Renal cortex interstitium (tissue), 15 donors: Measurements from ENCODE around the gene KCNJ12. TPM values are rescaled to one million over a fixed set of nuclear protein-coding genes. Genes with fewer than 3 reads are reported as not detected.
"Not testable (repeated sequence)": the region's sequence is repeated elsewhere in the genome, so short reads cannot be mapped to it uniquely, and the experiment has no call there.

Experiments used
- DNase-seq, 11 donors: peaks; one replicate each; pipeline ENCODE4 v3.0.0-alpha.2; 2013; ENCODE audit warnings: low read depth in 9 of 11, low spot score in 4 of 11; ENCODE audit errors: extremely low read depth in 1 of 11
- long read RNA-seq, 16 experiments: transcript quantifications; one replicate each; lab custom pipeline, GENCODE V29; 2026
- polyA plus RNA-seq, 3 donors: library from polyadenylated mRNA; unstranded; fragments of 120-200 nt; gene quantifications; one replicate each; pipeline ENCODE4 v1.2.1, GENCODE V29; 2013; ENCODE audit not compliant: insufficient read length in 3 of 3

KCNJ12 gene
- polyA plus RNA-seq = 1 to 10 TPM; 4.3 to 6.8 (median 5.2) TPM
- long read RNA-seq, donor 1, full-length matches to known transcripts = 3 of 3 reads
- long read RNA-seq, donor 1, partial matches to known transcripts = 0 of 3 reads
- long read RNA-seq, donor 1, other reads (novel, unspliced or antisense) = 0 of 3 reads
- long read RNA-seq, donor 2, full-length matches to known transcripts = 1 of 1 reads
- long read RNA-seq, donor 2, partial matches to known transcripts = 0 of 1 reads
- long read RNA-seq, donor 2, other reads (novel, unspliced or antisense) = 0 of 1 reads
- long read RNA-seq, donor 3, full-length matches to known transcripts = 3 of 3 reads
- long read RNA-seq, donor 3, partial matches to known transcripts = 0 of 3 reads
- long read RNA-seq, donor 3, other reads (novel, unspliced or antisense) = 0 of 3 reads
- long read RNA-seq, donor 4 = 0 reads
- long read RNA-seq, donor 5 = 0 reads
- long read RNA-seq, donor 6, full-length matches to known transcripts = 2 of 2 reads
- long read RNA-seq, donor 6, partial matches to known transcripts = 0 of 2 reads
- long read RNA-seq, donor 6, other reads (novel, unspliced or antisense) = 0 of 2 reads
- long read RNA-seq, donor 7 = 0 reads
- long read RNA-seq, donor 8 = 0 reads
- long read RNA-seq, donor 9 = 0 reads
- long read RNA-seq, donor 10, full-length matches to known transcripts = 1 of 12 reads
- long read RNA-seq, donor 10, partial matches to known transcripts = 11 of 12 reads
- long read RNA-seq, donor 10, other reads (novel, unspliced or antisense) = 0 of 12 reads
- long read RNA-seq, donor 11, full-length matches to known transcripts = 4 of 4 reads
- long read RNA-seq, donor 11, partial matches to known transcripts = 0 of 4 reads
- long read RNA-seq, donor 11, other reads (novel, unspliced or antisense) = 0 of 4 reads
- long read RNA-seq, donor 12 = 0 reads
- long read RNA-seq, donor 13 = 0 reads
- long read RNA-seq, donor 14, full-length matches to known transcripts = 3 of 3 reads
- long read RNA-seq, donor 14, partial matches to known transcripts = 0 of 3 reads
- long read RNA-seq, donor 14, other reads (novel, unspliced or antisense) = 0 of 3 reads
- long read RNA-seq, donor 15, full-length matches to known transcripts = 1 of 1 reads
- long read RNA-seq, donor 15, partial matches to known transcripts = 0 of 1 reads
- long read RNA-seq, donor 15, other reads (novel, unspliced or antisense) = 0 of 1 reads
- long read RNA-seq, donor 16, full-length matches to known transcripts = 4 of 4 reads
- long read RNA-seq, donor 16, partial matches to known transcripts = 0 of 4 reads
- long read RNA-seq, donor 16, other reads (novel, unspliced or antisense) = 0 of 4 reads

DNA sequence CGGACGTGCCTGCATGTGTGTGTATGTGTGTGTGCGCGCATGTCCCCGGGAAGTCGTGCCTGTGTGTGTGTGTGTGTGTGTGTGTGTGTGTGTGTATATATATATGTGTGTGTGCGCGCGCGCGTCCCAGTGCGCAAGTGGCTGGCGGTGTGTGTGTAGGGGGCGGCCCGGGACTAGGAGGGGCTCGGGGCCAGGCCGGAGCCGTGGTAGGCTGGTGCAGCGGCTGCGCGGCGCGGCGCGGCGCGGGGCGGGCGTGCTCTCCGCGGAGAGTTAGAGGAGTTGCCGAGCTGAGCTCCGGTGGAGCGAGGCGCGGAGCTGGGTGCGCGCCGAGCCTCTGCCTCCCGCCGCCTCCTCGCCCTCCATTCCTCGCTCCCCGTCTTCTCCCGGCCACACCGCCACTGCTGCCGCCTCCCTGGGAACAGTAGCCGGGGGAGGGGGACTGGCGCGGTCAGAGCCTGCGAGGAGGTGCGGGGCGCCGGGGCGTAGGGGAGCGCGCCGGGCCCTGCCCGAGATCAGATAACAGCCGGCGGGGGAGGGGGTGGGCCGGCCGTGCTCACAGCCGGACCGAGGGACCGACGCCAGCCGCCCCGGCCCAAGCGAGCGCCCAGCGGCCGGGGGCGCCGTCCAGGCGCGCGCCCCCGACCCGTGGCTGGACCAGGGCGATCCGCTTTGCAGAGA is at the start of gene KCNJ12:
TSS of gene KCNJ12 (plus strand) at position 277 of the 678 bp plus-strand sequence. CDS start 38,986 bp downstream, outside the sequence.
- peak in 4 of 11 donors; percentile 33 to 53 (median 42) for DNase-seq

DNA sequence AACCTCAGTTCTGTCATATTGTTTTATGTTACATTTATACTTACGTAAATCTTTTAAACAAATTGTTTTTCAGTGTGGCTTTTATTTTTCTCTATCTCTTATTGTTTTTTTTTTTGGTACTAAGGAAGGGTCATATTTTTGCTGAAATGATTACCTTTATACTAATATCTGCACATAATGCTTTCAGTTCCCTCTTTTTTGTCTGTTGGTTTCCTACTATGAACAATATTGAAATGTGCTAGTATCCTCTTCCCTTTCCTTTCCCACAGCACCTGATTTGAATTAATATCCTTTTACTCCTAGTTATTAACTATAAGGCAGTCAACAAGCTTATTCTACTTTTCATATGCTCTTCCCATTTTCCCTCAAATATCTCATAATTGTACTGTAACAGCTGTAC is 48.2 kb upstream of the KCNJ12 start:
- not testable (repeated sequence) for DNase-seq

DNA sequence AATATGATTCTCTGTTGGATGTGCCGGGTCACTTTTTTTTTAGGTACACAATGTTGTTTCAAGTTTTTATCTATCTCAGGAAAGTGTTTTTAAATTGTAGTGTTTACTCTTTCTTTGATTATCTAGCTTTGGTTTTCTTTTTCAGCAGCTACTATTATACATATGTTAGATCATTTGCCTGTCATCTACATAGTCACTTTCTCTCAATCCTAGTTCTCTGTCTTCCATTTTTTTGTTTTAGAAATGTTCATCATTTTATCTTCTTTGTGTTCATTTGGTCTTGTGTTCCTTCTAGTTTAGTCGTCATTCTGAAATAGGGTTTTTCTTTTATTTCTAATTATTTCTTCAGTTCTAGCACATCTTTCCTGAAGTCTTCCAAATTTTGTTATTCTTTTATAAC is 47.4 kb upstream of the KCNJ12 start:
- DNase-seq = not testable (repeated sequence)

DNA sequence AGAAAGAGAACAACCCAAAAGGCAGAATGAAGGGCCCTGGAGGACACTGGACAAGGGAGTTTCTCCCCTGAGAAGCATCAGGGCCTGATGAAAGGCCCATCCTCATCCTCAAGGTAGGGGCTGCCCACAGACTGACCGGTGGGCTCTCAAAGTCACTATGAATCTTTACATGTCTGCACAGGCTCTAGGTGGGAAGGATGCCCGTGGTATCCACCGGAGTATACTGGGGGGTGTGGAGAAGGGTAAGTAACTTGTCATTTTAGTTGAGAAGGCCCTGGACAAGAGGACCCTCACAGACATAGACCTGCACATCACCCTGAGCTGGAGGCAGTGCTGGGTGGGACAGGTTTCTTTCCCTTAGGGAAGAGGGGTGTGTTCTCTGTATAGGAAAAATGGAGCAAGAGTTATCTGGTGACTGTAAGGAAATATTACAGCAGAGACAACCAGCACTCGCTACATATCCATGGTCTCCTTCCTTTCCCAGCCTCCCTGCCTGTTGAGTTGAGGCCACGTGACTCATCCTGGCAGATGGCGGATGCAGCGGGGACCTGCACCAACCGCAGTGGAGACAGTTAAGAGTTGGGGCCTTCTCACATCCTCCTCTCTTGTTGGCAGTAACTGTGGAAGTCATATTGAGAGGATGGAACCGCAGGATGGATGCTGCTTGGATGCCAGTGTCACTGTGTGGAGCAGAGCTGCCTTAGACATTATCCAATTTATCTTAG is 45.6 kb upstream of the KCNJ12 start:
- DNase-seq = no peak

DNA sequence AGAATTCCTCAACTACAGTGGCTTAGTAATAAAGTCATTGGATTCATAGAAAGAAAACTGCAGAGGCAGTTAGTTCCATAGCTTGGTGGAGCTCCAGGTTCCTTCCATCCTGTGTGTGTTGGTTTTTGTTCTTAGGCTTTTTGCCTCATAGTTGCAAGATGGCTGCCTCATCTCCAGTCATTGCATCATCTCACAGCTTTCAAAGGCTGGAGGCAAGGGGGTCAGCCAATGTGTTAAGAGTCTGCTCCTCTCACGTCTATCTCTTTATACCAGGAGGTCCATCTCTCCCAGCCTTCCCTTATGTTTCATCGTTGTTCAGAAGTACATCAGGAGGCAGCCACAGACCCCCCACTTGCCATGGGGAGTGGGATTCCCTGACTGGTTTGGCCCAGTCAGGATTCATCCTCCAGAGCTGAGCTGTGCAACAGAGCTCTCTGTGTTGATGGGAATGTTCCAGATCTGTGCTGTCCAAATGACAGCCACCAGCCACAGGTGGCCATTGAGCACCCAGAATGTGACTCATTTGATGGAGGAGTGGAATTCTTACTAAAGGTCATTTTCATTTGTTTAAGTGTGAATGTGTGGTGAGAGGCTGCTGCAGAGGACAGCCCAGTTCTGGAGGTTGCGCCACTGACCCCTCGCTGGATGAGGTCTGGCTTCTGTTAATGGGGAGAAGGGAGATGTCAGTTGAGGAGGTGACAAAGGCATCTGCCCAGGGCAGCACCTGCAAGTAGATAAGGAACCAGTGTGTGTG is 39.4 kb upstream of the KCNJ12 start:
- DNase-seq = not testable (repeated sequence)

DNA sequence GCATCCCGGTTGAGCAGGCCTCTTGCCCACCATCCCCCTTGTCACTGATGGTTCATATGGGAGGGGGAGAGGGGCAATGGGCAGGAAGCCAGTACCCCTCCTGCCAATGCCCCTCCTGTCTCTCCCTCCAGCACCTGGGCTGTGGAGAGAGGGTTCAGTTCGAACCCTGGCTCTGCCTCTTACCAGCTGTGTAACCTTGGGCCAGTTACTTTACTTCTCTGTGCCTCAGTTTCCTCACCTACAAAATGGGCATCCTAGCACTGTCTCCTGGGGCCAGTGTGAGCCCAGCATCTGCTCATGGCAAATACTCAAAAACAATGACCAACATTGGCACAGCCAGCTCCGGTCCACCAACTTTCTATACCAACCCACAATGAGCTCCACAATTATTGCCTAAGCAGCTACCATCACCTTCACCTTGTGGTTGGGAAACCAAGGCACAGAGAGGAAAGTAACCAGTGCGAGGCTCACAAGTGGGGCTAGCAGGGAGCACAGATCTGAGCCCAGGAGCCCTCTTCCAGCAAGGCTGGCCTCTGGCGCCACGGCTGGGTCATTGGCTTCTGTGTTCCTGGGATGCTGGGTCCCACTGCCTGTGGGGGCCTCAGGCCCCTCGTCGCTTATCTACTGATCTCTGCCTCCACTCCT is 38.1 kb upstream of the KCNJ12 start:
- not testable (repeated sequence) for DNase-seq

DNA sequence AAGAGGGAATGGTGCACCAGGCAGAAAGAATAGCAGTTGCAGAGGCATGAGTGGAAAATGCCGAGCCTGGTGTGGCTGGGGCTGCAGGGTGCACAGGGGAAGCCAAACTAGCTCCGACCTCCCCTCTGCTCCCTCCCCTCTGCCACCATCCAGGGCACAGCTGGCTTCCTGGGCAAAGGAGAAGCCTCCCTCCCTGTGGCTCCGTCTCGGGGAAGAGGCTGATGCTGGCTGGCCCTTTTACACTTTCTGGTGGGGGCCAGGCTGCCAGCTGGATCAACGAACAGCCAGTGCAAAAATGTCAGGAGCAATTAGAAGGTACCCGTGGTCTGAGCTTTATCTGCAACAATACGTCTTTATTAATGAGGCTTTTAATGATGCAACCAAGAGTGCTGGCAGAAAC is 37.1 kb upstream of the KCNJ12 start:
- no peak for DNase-seq

DNA sequence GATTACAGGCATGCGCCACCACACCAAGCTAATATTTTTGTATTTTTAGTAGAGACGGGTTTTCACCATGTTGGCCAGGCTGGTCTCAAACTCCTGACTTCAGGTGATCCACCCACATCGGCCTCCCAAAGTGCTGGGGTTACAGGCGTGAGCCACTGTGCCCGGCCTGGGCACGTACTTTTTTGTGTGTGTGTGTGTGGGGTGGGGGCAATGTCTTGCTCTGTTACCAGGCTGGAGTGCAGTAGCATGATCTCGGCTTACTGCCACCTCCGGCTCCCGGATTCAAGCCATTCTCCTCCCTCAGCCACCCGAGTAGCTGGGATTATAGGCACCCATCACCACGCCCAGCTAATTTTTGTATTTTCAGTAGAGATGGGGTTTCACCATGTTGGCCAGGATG is 36.6 kb upstream of the KCNJ12 start:
- not testable (repeated sequence) for DNase-seq

DNA sequence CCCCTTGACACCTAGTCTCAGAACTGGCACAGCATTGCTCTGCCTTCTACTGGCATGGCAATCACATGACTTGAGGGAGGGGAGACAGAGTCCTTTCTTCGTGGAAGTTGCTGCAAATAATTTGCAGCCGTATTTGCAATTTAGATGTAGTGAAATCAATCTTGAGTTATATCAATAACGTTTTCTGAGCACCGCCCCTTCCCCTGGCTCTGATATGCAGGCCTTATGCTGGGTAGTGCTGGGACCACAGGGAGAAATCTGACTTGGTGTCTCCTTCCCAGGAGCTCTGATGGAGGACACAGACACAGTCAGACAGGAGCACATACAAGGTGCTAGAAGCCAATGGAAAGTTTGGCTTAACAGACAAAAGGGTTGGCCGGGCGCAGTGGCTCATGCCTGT is 35.8 kb upstream of the KCNJ12 start:
- DNase-seq = not testable (repeated sequence)

DNA sequence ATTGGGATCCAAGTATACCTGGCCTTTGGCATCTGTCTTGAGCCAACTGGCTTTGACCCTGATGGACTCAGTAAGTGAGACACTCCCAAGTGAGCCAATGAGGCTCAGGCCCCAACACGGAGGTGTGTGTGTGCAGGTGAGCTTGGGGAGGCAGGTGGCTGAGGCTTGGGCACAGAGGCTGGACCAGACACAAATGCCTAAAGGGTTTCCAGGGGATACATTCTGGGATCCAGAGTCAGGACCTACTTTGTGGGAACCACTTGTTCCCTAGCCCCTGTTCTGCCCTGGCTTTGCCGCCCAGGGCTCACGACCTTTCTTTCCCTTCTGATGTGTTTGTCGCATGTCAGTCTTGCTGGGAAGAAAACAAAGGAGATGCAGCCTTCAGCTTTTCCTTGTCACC is 34.9 kb upstream of the KCNJ12 start:
- not testable (repeated sequence) for DNase-seq

DNA sequence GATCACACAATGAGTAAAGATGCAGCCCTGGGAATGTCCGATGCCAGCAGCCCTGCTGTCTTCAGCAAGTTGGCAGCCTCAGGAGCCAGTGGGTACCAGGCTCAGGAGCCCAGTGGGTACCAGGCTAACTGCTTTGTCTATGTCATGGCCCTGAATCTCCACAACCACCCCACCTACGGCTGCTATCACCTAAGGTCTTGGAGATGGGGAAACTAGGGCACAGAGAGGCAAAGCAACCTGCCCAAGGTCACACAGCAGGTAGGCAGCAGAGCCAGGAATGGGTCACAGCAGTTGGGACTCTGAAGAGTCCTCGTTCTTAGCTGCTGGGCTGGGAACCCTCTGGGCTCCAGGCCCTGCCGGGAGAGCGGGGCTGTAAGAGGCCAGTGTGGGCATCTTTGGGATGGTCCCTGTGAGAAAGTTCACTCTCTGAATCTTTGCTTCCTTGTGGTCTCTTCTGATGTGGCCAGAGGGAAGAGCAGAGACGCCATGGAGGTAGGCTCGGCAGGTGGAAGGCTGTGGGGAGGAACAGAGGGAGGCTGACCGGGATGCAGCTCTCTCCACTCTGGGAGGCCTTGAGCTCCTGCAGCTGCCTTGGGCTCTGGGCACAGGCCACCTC is 34.1 kb upstream of the KCNJ12 start:
- not testable (repeated sequence) for DNase-seq

DNA sequence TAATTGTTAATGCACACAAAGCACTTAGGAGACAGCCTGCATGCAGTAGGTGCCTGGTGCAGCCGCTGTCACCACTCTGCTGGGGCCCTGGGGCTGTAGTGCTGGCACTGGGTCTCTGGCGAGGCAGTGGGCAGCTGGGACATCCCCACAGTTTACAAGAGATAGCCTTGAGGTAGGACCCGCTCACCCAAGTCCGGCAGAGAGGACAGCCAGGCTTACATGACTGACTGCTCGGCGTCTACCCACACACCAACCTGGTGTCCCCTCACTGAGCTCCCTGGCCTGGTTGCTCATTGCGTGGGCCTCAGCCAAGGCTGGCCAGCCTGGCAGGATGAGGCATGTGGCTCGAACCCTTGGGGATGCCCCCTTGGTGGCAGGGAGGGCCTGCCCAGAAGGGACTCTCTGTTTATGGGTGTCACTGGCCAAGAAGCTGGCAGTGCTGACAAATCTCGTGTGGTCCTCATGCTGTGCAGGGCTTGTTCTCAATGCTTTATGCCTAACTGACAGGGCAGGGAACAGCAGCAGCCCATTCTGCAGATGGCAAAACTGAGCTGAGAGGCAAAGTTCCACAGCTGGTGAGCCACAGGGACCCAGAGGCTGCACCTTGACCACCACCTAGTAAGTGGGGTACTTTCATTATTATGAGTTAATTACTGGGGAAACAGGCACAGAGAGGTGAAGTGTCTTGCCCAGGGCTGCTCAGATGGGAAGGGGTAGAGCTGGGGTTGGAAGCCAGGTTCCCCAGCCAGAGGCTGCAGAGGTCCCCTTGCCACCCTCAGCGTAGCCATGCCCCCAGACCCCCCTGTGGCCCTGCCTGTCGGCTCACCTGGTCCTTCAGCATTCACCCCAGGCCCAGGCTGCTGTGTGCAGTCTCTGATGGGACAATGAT is 32.9 kb upstream of the KCNJ12 start:
- DNase-seq = not testable (repeated sequence)

DNA sequence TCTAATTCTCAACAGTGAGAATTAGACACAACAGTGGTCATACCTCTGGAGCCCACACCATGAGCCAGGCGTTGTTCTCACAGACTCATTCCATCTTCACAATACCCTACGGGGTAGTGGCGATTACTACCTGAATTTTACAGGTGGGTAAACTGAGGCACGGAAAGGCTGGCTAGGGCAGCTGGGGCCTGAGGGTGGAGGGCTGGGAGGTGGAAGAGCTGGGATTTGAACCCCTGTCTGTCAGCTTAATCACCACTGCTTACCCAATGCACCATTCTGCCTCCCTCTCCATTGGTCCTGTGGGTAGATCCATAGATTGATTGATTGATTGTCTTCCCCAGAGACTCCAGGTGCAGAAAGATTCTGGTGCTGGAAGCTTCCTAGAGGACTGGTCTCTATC is 31.4 kb upstream of the KCNJ12 start:
- DNase-seq = not testable (repeated sequence)

DNA sequence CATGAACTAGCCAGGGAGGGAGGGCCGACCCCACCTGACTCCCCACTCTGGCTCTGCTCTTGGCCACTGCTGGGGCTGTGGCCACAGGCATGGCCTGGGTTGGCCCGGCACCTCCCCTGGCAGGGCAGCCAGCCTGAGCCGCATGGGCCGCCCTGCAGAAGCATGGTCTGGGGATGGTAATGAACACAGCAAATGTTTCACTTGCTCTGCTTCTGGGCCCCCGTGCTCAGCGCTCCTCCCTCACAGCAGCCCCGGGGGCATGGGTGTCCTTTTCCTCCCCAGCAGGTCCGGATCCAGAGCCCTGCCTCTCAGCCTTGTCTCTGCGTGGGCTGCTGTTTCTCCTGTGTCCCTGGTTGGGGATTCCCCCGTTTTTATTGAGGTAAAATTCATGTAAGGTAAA is 30.9 kb upstream of the KCNJ12 start:
- peak in 2 of 11 donors; percentile 5 to 8 for DNase-seq

DNA sequence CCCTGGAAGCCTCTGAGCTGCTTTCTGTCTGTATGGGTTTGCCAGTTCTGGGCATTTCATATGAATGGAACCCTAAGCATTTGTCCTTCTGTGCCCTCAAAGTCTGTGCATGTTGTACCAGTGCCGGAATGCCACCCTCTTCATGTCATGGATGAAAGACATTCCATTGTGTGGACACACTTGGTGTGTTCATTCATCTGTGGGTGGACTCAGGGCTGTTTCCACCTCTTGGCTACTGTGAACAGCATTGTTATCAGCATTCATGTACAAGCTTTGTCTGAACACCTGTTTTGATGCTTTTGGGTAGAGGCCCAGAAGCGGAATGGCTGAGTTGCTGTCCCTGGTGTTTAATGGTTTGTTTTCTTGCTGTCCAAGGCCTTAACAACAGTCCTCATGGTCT is 30.1 kb upstream of the KCNJ12 start:
- not testable (repeated sequence) for DNase-seq
